ENCODE results near the gene THBS3. TPM values are rescaled to one million over a fixed set of nuclear protein-coding genes. Genes with fewer than 3 reads are reported as not detected.

Gene THBS3
- total and polyA plus RNA-seq, 2 of the 13 experiments (the other 11 are each of a cell fraction or from before 2014, with no cell fraction given) = 0.86 to 3.6 TPM

DNA sequence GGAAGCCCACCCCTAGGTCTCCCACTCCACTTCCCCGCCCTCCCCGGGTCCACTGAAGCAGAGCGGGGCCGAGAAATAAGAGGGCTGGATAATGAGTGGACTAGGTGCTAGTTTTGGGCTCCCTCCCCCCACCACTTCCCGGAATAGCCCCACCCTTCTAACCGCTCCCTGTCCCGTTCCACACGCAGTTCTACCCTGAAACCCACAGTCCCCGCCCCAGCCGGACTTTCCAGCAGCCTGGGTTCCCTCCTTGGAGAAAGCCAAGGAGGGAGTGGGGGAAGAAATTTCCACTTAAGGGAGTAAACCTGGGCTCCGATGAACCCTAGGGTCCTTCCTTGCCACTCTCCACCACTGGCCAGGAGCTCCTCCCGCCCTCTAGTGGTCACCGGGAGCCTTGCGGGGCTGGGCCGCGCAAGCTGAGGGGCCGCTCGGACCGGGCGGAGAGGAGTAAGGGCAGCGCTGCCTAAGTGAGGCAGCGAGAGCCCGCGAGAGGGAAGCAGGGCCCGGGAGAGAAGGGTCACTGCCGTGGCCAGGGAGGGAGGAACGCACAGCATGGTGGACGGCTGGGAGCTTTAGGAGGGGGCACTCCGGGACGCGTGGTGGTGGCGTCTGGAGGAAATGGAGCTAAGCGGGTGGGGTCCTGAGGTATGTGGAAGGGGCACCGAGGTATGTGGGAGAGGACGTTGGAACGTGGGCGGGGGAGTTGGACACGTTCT lies 14.3 kb downstream of the THBS3 start (continued):
- TF ChIP-seq DZIP1 (CRISPR knock-in tag; IDR thresholded peaks at IDR 0.05) (0 out of 2 replicates have a peak, but pooled peaks have one; percentile 58), YY1 (IDR thresholded peaks at IDR 0.05; ENCODE audit: insufficient read depth, insufficient replicate concordance, low read depth, low read length) (peak; percentile 44), CENPX (CRISPR knock-in tag; IDR thresholded peaks at IDR 0.05) (no peak), SAFB2 (CRISPR knock-in tag; IDR thresholded peaks at IDR 0.05; ENCODE audit: borderline replicate concordance, low read depth) (no peak), HNRNPLL (IDR thresholded peaks at IDR 0.05; ENCODE audit: low read depth, low read length, poor library complexity, severe bottlenecking) (peak; percentile 83), SKI (IDR thresholded peaks at IDR 0.05; ENCODE audit: partially characterized antibody) (peak; percentile 21)
- TF ChIP-seq, protein P1, sequence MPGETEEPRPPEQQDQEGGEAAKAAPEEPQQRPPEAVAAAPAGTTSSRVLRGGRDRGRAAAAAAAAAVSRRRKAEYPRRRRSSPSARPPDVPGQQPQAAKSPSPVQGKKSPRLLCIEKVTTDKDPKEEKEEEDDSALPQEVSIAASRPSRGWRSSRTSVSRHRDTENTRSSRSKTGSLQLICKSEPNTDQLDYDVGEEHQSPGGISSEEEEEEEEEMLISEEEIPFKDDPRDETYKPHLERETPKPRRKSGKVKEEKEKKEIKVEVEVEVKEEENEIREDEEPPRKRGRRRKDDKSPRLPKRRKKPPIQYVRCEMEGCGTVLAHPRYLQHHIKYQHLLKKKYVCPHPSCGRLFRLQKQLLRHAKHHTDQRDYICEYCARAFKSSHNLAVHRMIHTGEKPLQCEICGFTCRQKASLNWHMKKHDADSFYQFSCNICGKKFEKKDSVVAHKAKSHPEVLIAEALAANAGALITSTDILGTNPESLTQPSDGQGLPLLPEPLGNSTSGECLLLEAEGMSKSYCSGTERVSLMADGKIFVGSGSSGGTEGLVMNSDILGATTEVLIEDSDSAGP (CRISPR knock-in tag; IDR thresholded peaks at IDR 0.05; ENCODE audit: borderline replicate concordance) = peak; percentile 67; the same call in 1 of the 2 replicates
